Measurements from ENCODE around the gene UNC5A. TPM values are rescaled to one million over a fixed set of nuclear protein-coding genes. Genes with fewer than 3 reads are reported as not detected.

The UNC5A gene
- total and polyA plus RNA-seq, 3 donors from 2014 or later, result 1.7 to 2.0 (median 1.8) TPM

Other genes starting within 250 kb of the UNC5A start
- gene GPRIN1, start 200.4 kb upstream of the UNC5A start, total RNA-seq, result 1 to 10 TPM; 5.7 to 8.4 TPM
- 2.5 TPM for gene GPRIN1, start 200.4 kb upstream of the UNC5A start, polyA plus RNA-seq (ENCODE audit: insufficient read depth, low read depth, low replicate concordance)
- gene SNCB, start 180.0 kb upstream of the UNC5A start, total RNA-seq, result under 1 TPM; 0.31 to 0.74 TPM
- gene SNCB, start 180.0 kb upstream of the UNC5A start, polyA plus RNA-seq (ENCODE audit: insufficient read depth, low read depth, low replicate concordance), result 0.62 TPM
- 1 to 10 TPM in 1 of 2 donors, under 1 TPM in 1; 0.99 to 2.4 TPM for gene EIF4E1B, start 179.9 kb upstream of the UNC5A start, total RNA-seq
- gene EIF4E1B, start 179.9 kb upstream of the UNC5A start, polyA plus RNA-seq (ENCODE audit: insufficient read depth, low read depth, low replicate concordance), result 1.0 TPM
- 10 to 100 TPM; 31.7 to 51.7 TPM for gene TSPAN17, start 163.1 kb upstream of the UNC5A start, total RNA-seq
- 57.0 TPM for gene TSPAN17, start 163.1 kb upstream of the UNC5A start, polyA plus RNA-seq (ENCODE audit: insufficient read depth, low read depth, low replicate concordance)
- gene HK3, start 88.8 kb downstream of the UNC5A start, total RNA-seq, result 1 to 10 TPM; 6.3 to 6.4 TPM
- gene HK3, start 88.8 kb downstream of the UNC5A start, polyA plus RNA-seq (ENCODE audit: insufficient read depth, low read depth, low replicate concordance), result 10.9 TPM
- gene UIMC1, start 196.2 kb downstream of the UNC5A start, total RNA-seq, result 10 to 100 TPM; 78.3 to 89.9 TPM
- 141 TPM for gene UIMC1, start 196.2 kb downstream of the UNC5A start, polyA plus RNA-seq (ENCODE audit: insufficient read depth, low read depth, low replicate concordance)
- gene ZNF346, start 212.1 kb downstream of the UNC5A start, total RNA-seq, result 10 to 100 TPM; 31.1 to 31.7 TPM
- 19.2 TPM for gene ZNF346, start 212.1 kb downstream of the UNC5A start, polyA plus RNA-seq (ENCODE audit: insufficient read depth, low read depth, low replicate concordance)

Data from testis (tissue), 3 donors.